Coronary artery (tissue), 2 donors: ENCODE measurements around the gene DYNC2H1.

Experiments
- DNase-seq: peaks from one replicate; pipeline ENCODE4 v3.0.0-alpha.2; 2017; ENCODE audit warnings: low spot score
- H3K27ac ChIP-seq, 2 donors: fragments of 200-600 bp; sonication (generic); one replicate each; pipeline ENCODE4 v1.5.1; 2016 to 2019
- H3K4me3 ChIP-seq: fragments of 200-600 bp; sonication (generic); 2 replicates; pipeline ENCODE4 v1.5.1; 2016; ENCODE audit warnings: mild to moderate bottlenecking, moderate library complexity
- CTCF ChIP-seq: fragments of 200-600 bp; sonication (generic); IDR thresholded peaks from one replicate; pipeline ENCODE4 v1.5.1; 2019; ENCODE audit warnings: antibody characterized with exemption

The DYNC2H1 gene

DNA sequence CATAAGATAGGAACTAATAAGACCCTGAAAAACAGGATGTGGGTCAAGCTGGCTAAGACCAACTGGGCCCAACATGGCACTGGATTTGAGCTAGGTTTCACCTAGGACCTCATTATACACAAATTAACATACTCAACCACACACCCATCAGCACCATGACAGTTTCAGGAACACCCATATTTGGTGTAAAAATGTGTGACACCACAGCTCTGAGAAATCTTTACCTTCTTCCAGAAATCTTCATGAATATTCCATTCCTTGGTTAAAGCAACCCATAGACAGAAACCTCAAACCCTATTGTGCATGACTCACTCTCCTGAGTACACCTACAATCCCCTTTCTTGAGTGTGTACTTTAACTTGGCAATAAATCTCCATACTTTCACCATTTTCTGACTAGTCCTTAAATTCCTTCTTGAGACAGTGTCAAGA lies 378.8 kb downstream of the DYNC2H1 start:
- DNase-seq = no peak
- H3K27ac ChIP-seq = no peak overlapping the region
- TF ChIP-seq CTCF = no peak
- no peak overlapping the region for H3K4me3 ChIP-seq

DNA sequence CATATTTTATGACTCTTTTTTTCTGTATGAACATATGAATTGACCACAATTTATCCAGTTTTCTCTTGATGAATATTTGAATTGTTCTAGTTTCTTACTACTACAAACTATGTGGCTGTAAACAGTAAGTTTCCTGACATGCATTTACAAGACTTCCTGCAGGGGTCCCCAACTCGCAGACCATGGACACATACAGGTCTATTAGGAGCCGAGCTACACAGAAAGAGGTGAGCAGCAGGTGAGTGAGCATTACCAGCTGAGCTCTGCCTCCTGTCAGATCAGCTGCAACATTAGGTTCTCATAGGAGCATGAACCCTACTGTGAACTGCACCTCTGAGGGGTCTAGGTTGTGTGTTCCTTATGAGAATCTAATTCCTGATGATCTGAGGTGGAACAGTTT lies 379.4 kb downstream of the DYNC2H1 start:
- DNase-seq = no peak
- no peak for TF ChIP-seq CTCF
- Histone ChIP-seq H3K27ac (no peak overlapping the region), H3K4me3 (no peak overlapping the region)

DNA sequence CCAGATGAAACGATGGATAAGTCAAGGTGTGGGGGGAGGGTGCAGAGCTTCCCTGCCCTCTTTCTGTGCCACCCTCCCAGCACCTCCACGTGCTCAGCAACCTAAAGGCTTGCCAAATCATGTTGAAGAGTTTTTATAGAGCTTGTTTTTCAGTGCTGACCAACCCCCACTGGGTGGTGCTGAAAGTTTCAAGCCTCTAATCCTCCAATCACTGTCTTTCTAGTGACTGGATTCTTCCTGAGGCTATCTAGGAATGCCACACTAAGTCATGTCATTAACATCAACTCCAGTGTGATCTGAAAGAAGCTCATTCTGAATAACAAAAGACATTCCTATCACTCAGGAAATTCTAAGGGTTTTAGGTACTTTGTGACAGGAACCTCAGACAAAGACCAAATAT lies 382.6 kb downstream of the DYNC2H1 start:
- DNase-seq = no peak
- Histone ChIP-seq H3K4me3 (no peak overlapping the region), H3K27ac (no peak overlapping the region)
- no peak for TF ChIP-seq CTCF

- Histone ChIP-seq H3K27ac (no peak overlapping the region), H3K4me3 (no peak overlapping the region)
- no peak for TF ChIP-seq CTCF
- no peak for DNase-seq
Observed at GRCh38 chr11:103494491-103494890, 385.3 kb downstream of the DYNC2H1 start.

GRCh38 chr11:103497268-103497667 lies 388.0 kb downstream of the DYNC2H1 start:
- no peak for DNase-seq
- TF ChIP-seq CTCF = no peak
- no peak overlapping the region for H3K27ac ChIP-seq
- H3K4me3 ChIP-seq = no peak overlapping the region

DNA sequence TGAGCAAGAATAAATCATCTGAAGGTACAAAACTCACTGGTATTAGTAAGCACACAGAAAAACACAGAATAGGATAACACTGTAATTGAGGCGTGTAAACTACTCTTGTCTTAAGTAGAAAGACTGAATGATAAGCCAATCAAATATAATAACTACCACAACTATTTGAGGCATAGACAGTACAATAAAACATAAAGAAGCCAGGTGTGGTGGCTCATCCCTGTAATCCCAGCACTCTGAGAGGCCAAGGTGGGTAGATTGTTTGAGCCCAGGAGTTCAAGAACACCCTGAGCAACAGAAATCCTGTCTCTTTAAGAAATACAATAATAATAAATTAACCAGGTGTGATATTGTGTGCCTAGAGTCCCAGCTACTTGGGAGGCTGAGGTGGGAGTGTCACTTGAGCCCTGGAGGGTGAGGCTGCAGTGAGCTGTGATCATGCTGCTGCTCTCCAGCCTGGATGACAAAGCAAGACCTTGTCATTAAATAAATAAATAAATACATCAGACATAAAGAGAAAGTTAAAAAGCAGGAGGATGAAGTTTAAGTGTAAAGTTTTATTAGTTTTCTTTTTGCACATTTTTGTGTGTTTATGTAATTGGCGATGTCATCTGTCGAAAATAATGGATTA lies 390.6 kb downstream of the DYNC2H1 start:
- TF ChIP-seq CTCF = no peak
- DNase-seq = no peak
- no peak overlapping the region for H3K4me3 ChIP-seq
- no peak overlapping the region for H3K27ac ChIP-seq

- no peak overlapping the region for H3K27ac ChIP-seq
- no peak for TF ChIP-seq CTCF
- no peak for DNase-seq
- no peak overlapping the region for H3K4me3 ChIP-seq
Observed at GRCh38 chr11:103515283-103515682, 406.1 kb downstream of the DYNC2H1 start.
